SK-N-SH (cell line): ENCODE measurements around the gene KEL.

Experiments used
- CTCF ChIP-seq: fragments of 200-600 bp; sonication (generic); IDR thresholded peaks from 2 replicates; pipeline ENCODE4 v1.6.1; 2017; ENCODE audit warnings: antibody characterized with exemption, mild to moderate bottlenecking, moderate library complexity
- JUND ChIP-seq: IDR thresholded peaks from 2 replicates; pipeline ENCODE4 v1.4.0; 2012
- MAX ChIP-seq: IDR thresholded peaks from 2 replicates; pipeline ENCODE4 v1.4.0; 2012; ENCODE audit warnings: low read depth
- NFIC ChIP-seq: IDR thresholded peaks from 2 replicates; pipeline ENCODE4 v1.4.0; 2012; ENCODE audit warnings: borderline replicate concordance
- REST ChIP-seq: IDR thresholded peaks from 2 replicates; pipeline ENCODE4 v1.6.1; 2012; ENCODE audit warnings: mild to moderate bottlenecking, low read depth, low read length, moderate library complexity
- RXRA ChIP-seq: IDR thresholded peaks from 2 replicates; pipeline ENCODE4 v1.4.0; 2012; ENCODE audit warnings: low read depth, mild to moderate bottlenecking, borderline replicate concordance
- SMC3 ChIP-seq: IDR thresholded peaks from 2 replicates; pipeline ENCODE4 v1.6.1; 2012; ENCODE audit warnings: low read depth, low read length, improper control_type of control experiment
- USF1 ChIP-seq: IDR thresholded peaks from 2 replicates; pipeline ENCODE4 v1.4.0; 2012; ENCODE audit warnings: low read depth, borderline replicate concordance

- no peak for TF ChIP-seq NFIC
- no peak for TF ChIP-seq REST
- TF ChIP-seq MAX = no peak
- no peak for TF ChIP-seq SMC3
- no peak for TF ChIP-seq RXRA
- TF ChIP-seq JUND = no peak
- TF ChIP-seq CTCF = no peak
- no peak for TF ChIP-seq USF1
Measured at GRCh38 chr7:142933092-142933475, 29.1 kb downstream of the KEL start.
